HK-2 (cell line): Measurements from ENCODE around the gene CC2D2B.
A peak's percentile ranks its signal among the peaks of the same experiment; 100 is the strongest.
"Not testable (repeated sequence)": the region's sequence is repeated elsewhere in the genome, so short reads cannot be mapped to it uniquely, and the experiment has no call there.

ENCODE experiments used
- DNase-seq: peaks from one replicate; pipeline ENCODE4 v3.0.0-alpha.2; 2018; ENCODE audit not compliant: unreplicated experiment

The CC2D2B gene

GRCh38 chr10:96017191-96017687 is 109.5 kb downstream of the CC2D2B start:
- peak; percentile 9 for DNase-seq

GRCh38 chr10:96021332-96021731 is 113.6 kb downstream of the CC2D2B start:
- no peak for DNase-seq

GRCh38 chr10:96022739-96023138 is 115.0 kb downstream of the CC2D2B start:
- DNase-seq = no peak

GRCh38 chr10:96023168-96023567 is 115.4 kb downstream of the CC2D2B start:
- no peak for DNase-seq

GRCh38 chr10:96025566-96025965 is 117.8 kb downstream of the CC2D2B start:
- DNase-seq = no peak

- no peak for DNase-seq
These were observed 126.8 kb downstream of the CC2D2B start for GRCh38 chr10:96034625-96035024.

GRCh38 chr10:96038476-96039387 is 131.0 kb downstream of the CC2D2B start:
- DNase-seq = no peak

- DNase-seq = no peak
These were observed 133.4 kb downstream of the CC2D2B start for GRCh38 chr10:96041146-96041545.

- peak; percentile 94 for DNase-seq
These were observed 135.5 kb downstream of the CC2D2B start, which contains the start of gene CCNJ for GRCh38 chr10:96043033-96043892. CCNJ (plus strand) TSS chr10:96043583; CDS start chr10:96044394, 811 bp downstream.

- peak; percentile 69 for DNase-seq
These were observed 136.3 kb downstream of the CC2D2B start for GRCh38 chr10:96043893-96044715.

- no peak for DNase-seq
These were observed 137.0 kb downstream of the CC2D2B start for GRCh38 chr10:96044736-96045135.

GRCh38 chr10:96046546-96046945 is 138.8 kb downstream of the CC2D2B start:
- DNase-seq = no peak

GRCh38 chr10:96047004-96047649 is 139.4 kb downstream of the CC2D2B start:
- no peak for DNase-seq

GRCh38 chr10:96047925-96048324 is 140.2 kb downstream of the CC2D2B start:
- DNase-seq = not testable (repeated sequence)

- DNase-seq = no peak
These were observed 141.6 kb downstream of the CC2D2B start for GRCh38 chr10:96049340-96049739.

- DNase-seq = no peak
These were observed 146.2 kb downstream of the CC2D2B start for GRCh38 chr10:96053985-96054384.

- no peak for DNase-seq
These were observed 149.0 kb downstream of the CC2D2B start for GRCh38 chr10:96056787-96057186.

GRCh38 chr10:96061232-96061631 is 153.5 kb downstream of the CC2D2B start:
- DNase-seq = no peak

GRCh38 chr10:96072674-96073073 is 164.9 kb downstream of the CC2D2B start:
- no peak for DNase-seq

GRCh38 chr10:96073722-96074121 is 165.9 kb downstream of the CC2D2B start:
- DNase-seq = no peak

GRCh38 chr10:96074776-96075175 is 167.0 kb downstream of the CC2D2B start:
- no peak for DNase-seq
